Vagina (tissue), 2 donors: ENCODE data around the gene SNORC.

ENCODE experiments used
- POLR2A ChIP-seq, 2 donors: fragments of 450-650 bp; IDR thresholded peaks; one replicate each; pipeline ENCODE4 v1.6.1; 2017; ENCODE audit warnings: antibody characterized with exemption in 2 of 2, mild to moderate bottlenecking in 2 of 2, moderate library complexity in 2 of 2
- POLR2AphosphoS5 ChIP-seq, 2 donors: sonication (generic); formaldehyde crosslinking; IDR thresholded peaks; one replicate each; pipeline ENCODE4 v1.9.0; 2017; ENCODE audit warnings: antibody characterized with exemption in 2 of 2, mild to moderate bottlenecking in 2 of 2, low read depth in 1 of 2; ENCODE audit not compliant: insufficient read depth in 1 of 2
- TF ChIP-seq, protein P1 (sequence below), 3 experiments: fragments of 450-650 bp in 2 of 3; fragments of 200-600 bp in 1 of 3; sonication (generic) in 1 of 3; IDR thresholded peaks; one replicate each; pipeline ENCODE4 v1.5.1; 2017 to 2019; ENCODE audit warnings: antibody characterized with exemption in 3 of 3, mild to moderate bottlenecking in 2 of 3, moderate library complexity in 2 of 3

DNA sequence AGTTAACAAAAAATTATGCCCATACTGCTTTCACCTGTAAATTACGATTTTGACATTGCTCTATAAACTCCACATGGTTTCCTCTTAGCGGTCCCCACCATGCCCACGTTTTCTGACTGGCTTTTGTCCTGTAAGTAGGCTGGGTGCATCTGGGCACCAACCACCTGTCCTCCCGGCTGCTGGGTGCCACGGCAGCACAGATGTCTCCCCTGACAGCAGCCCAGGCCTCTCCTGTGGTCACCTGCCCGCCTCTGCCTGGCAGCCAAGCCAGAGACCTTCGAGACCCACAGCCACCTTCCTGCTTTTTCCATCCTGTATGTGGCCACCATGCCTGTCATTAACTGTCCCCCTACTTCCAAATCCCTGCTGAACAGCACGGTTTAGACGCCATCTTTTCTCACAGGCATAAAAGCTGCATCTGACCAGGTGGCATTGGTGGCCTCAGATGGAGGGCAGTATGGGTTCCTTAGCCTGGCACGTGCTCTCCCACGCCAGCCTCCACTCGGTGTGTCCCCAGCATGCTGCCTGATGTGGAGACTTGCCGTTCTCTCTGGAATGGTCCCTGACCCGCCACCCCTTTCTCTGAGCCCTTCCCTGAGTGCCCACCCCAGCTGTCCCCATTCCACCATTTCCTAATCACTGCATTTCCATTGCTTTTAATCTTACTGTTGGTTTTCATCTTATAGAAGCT, 18.9 kb downstream of the SNORC start:
- TF ChIP-seq, protein P1, sequence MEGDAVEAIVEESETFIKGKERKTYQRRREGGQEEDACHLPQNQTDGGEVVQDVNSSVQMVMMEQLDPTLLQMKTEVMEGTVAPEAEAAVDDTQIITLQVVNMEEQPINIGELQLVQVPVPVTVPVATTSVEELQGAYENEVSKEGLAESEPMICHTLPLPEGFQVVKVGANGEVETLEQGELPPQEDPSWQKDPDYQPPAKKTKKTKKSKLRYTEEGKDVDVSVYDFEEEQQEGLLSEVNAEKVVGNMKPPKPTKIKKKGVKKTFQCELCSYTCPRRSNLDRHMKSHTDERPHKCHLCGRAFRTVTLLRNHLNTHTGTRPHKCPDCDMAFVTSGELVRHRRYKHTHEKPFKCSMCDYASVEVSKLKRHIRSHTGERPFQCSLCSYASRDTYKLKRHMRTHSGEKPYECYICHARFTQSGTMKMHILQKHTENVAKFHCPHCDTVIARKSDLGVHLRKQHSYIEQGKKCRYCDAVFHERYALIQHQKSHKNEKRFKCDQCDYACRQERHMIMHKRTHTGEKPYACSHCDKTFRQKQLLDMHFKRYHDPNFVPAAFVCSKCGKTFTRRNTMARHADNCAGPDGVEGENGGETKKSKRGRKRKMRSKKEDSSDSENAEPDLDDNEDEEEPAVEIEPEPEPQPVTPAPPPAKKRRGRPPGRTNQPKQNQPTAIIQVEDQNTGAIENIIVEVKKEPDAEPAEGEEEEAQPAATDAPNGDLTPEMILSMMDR (IDR thresholded peaks at IDR 0.05) = no peak
- TF ChIP-seq POLR2AphosphoS5 (IDR thresholded peaks at IDR 0.05; ENCODE audit: insufficient read depth in 1 of 2, low read depth in 1 of 2) (no peak), POLR2A (IDR thresholded peaks at IDR 0.05) (no peak)
